LNCAP (cell line): ENCODE measurements around the gene KCTD4.

Experiments
- TF ChIP-seq, protein P1 (sequence below): fragments of 450-650 bp; IDR thresholded peaks from 2 replicates; pipeline ENCODE4 v1.5.1; 2017; ENCODE audit warnings: mild to moderate bottlenecking

The KCTD4 gene

DNA sequence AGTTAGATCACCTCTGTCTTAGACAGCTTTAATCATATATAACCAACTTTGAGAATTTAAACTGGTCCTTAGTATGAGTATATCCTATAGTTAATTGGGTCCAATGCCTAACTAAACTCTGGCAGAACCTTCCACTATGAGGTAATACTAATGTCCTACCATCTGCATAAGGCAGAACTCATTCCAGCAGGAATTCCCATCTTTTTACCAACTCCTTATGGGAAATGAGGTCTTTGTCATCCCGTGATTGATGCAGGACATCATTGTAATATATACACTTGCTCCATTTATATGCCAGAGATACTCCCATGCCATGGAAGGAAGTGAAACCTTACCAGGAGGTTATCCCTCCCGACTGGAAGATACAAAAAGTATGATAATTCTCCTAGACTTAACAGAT lies 2.8 kb downstream of the KCTD4 start:
- TF ChIP-seq, protein P1, sequence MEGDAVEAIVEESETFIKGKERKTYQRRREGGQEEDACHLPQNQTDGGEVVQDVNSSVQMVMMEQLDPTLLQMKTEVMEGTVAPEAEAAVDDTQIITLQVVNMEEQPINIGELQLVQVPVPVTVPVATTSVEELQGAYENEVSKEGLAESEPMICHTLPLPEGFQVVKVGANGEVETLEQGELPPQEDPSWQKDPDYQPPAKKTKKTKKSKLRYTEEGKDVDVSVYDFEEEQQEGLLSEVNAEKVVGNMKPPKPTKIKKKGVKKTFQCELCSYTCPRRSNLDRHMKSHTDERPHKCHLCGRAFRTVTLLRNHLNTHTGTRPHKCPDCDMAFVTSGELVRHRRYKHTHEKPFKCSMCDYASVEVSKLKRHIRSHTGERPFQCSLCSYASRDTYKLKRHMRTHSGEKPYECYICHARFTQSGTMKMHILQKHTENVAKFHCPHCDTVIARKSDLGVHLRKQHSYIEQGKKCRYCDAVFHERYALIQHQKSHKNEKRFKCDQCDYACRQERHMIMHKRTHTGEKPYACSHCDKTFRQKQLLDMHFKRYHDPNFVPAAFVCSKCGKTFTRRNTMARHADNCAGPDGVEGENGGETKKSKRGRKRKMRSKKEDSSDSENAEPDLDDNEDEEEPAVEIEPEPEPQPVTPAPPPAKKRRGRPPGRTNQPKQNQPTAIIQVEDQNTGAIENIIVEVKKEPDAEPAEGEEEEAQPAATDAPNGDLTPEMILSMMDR, result no peak

- TF ChIP-seq, protein P1, result no peak
Measured at GRCh38 chr13:45196622-45197021, 4.2 kb downstream of the KCTD4 start.

DNA sequence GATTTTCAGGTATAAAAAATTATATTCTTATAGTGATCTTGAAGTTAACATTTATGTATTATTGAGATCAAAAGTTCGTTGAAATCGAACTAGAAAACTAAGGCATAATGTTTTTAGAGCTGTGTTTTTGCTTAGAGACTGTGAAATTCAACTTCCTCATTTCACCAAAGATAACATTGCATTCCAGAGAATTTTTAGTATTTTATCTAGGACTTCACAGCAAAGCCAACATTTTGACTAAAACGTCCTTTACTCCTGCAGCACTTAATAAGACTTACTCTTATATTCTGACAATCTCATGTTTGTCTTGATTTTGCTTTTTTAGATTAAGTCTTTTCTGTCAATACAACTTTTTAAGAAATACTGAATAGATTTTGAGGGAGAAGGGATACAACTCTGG lies 4.7 kb downstream of the KCTD4 start:
- TF ChIP-seq, protein P1, result no peak

GRCh38 chr13:45195421-45195820 lies 5.4 kb downstream of the KCTD4 start:
- TF ChIP-seq, protein P1, result no peak

GRCh38 chr13:45194081-45194939 lies 6.5 kb downstream of the KCTD4 start:
- TF ChIP-seq, protein P1, result no peak

GRCh38 chr13:45191874-45192273 lies 9.0 kb downstream of the KCTD4 start:
- TF ChIP-seq, protein P1, result no peak

- TF ChIP-seq, protein P1, result no peak
Measured at GRCh38 chr13:45185286-45185685, 15.6 kb downstream of the KCTD4 start.
